Measurements from ENCODE around the gene ETFA. TPM values are rescaled to one million over a fixed set of nuclear protein-coding genes. Genes with fewer than 3 reads are reported as not detected.
"Not testable (repeated sequence)": the region's sequence is repeated elsewhere in the genome, so short reads cannot be mapped to it uniquely, and the experiment has no call there.

Gene ETFA
- total and polyA plus RNA-seq, 7 donors: 58.4 to 476 (median 102) TPM

DNA sequence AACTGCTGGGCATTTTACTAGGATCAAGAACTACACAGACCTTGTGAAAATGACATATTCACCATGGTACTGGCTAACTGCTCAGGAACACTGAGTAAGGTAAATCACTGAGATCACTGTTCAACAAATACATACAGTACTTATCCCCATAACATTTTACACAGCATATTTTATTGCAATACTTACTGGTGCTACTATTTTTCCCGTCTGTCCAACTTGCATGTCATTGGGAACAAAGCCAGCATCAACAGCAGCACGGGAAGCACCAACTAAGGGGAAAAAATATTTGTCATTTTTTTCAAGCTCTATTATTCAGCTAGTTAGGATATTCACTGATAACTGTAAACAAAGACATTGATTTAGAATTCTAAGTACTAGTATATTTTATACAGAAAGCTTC, 37.0 kb downstream of the ETFA start:
- Histone ChIP-seq H3K4me1 (no peaks in the 10 kb centered on the region), H3K4me3 (no peak overlapping the region), H3K27ac (no peak overlapping the region), H3K36me3 (peaks cover 13 to 83% (median 24%) of the 10 kb centered on the region in 4 donors), H3K27me3 (no peaks in the 10 kb centered on the region), H3K9me3 (no peaks in the 10 kb centered on the region)
- 56 to 58% methylated on average over 2 of the region's 2 CpGs for WGBS, 2 donors
- intact Hi-C loops (cut with DNase I): no loop called here
- TF ChIP-seq, protein P1, sequence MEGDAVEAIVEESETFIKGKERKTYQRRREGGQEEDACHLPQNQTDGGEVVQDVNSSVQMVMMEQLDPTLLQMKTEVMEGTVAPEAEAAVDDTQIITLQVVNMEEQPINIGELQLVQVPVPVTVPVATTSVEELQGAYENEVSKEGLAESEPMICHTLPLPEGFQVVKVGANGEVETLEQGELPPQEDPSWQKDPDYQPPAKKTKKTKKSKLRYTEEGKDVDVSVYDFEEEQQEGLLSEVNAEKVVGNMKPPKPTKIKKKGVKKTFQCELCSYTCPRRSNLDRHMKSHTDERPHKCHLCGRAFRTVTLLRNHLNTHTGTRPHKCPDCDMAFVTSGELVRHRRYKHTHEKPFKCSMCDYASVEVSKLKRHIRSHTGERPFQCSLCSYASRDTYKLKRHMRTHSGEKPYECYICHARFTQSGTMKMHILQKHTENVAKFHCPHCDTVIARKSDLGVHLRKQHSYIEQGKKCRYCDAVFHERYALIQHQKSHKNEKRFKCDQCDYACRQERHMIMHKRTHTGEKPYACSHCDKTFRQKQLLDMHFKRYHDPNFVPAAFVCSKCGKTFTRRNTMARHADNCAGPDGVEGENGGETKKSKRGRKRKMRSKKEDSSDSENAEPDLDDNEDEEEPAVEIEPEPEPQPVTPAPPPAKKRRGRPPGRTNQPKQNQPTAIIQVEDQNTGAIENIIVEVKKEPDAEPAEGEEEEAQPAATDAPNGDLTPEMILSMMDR (IDR thresholded peaks at IDR 0.05): no peak
- no peak for TF ChIP-seq POLR2AphosphoS5 (IDR thresholded peaks at IDR 0.05)
- no peak for TF ChIP-seq EP300 (IDR thresholded peaks at IDR 0.05)
- TF ChIP-seq POLR2A (IDR thresholded peaks at IDR 0.05): no peak
- DNase-seq: no peak

DNA sequence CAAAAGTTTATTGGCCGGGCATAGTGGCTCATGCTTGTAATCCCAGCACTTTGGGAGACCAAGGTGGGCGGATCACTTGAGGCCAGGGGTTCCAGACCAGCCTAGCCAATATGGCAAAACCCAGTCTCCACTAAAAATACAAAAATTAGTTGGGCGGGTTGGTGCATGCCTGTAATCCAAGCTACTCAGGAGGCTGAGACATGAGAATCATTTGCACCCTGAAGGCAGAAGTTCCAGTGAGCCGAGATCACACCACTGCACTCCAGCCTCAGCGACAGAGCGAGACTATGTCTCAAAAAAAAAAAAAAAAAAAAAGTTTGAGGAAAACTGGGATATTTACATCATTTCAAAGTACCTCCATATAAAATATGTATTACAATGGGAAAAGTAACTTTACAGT, 40.4 kb downstream of the ETFA start:
- no peak for DNase-seq
- Histone ChIP-seq H3K27me3 (no peaks in the 10 kb centered on the region), H3K4me1 (no peaks in the 10 kb centered on the region), H3K4me3 (no peak overlapping the region), H3K27ac (no peak overlapping the region), H3K9me3 (peaks cover 0 to 9% (median 0%) of the 10 kb centered on the region in 4 donors), H3K36me3 (peaks cover 13 to 78% (median 26%) of the 10 kb centered on the region in 4 donors)
- 96 to 98% methylated on average over 6 of the region's 6 CpGs for WGBS, 2 donors
- no peak for TF ChIP-seq POLR2AphosphoS5 (IDR thresholded peaks at IDR 0.05)
- TF ChIP-seq POLR2A (IDR thresholded peaks at IDR 0.05): no peak
- intact Hi-C loops (cut with DNase I): no loop called here

DNA sequence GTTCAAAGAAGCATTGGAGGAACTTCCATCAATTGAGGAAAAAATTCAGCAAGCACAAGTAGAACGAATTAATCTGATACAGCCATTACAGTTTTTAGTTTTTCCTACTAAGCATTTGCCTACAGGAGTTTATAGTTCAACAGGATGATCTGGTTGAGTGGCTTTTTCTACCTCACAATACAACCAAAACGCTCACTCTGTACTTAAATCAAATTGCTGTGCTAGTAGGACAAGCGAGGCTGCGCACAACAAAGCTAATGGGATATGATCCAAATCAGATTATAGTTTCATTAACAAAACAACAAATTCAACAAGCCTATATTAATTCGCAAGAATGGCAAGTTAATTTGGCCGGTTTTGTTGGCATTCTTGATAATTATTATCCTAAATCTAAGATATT, 44.2 kb downstream of the ETFA start:
- Histone ChIP-seq H3K36me3 (peaks cover 9 to 85% (median 34%) of the 10 kb centered on the region in 4 donors), H3K4me1 (no peaks in the 10 kb centered on the region), H3K9me3 (peaks cover 3 to 28% (median 6%) of the 10 kb centered on the region in 4 donors), H3K27ac (no peak overlapping the region), H3K4me3 (no peak overlapping the region), H3K27me3 (no peaks in the 10 kb centered on the region)
- intact Hi-C loops (cut with DNase I): no loop called here
- no peak for DNase-seq
- 98 to 99% methylated on average over 6 of the region's 6 CpGs for WGBS, 2 donors
- TF ChIP-seq POLR2A (IDR thresholded peaks at IDR 0.05) (no peak), EP300 (IDR thresholded peaks at IDR 0.05) (no peak), POLR2AphosphoS5 (IDR thresholded peaks at IDR 0.05) (no peak)
- TF ChIP-seq, protein P1 (IDR thresholded peaks at IDR 0.05): no peak

DNA sequence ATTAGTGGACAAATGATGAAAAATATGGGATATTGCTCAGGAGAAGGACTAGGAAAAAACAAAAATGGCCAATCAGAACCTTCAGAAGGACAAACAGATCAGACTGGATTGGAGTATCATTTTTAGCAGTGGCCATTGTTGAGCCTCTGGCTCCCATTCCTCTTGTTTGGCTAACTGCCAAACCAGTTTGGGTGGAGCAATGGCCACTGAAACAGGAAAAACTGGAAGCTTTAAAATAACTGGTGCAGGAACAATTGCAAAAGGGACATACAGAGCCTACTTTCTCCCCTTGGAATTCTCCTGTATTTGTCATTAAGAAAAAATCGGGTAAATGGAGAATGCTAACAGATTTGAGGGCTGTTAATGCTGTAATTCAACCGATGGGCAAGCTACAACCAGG, 45.5 kb downstream of the ETFA start:
- peaks cover 3 to 28% (median 6%) of the 10 kb centered on the region in 4 donors for H3K9me3 ChIP-seq
- H3K27ac ChIP-seq: not testable (repeated sequence)

DNA sequence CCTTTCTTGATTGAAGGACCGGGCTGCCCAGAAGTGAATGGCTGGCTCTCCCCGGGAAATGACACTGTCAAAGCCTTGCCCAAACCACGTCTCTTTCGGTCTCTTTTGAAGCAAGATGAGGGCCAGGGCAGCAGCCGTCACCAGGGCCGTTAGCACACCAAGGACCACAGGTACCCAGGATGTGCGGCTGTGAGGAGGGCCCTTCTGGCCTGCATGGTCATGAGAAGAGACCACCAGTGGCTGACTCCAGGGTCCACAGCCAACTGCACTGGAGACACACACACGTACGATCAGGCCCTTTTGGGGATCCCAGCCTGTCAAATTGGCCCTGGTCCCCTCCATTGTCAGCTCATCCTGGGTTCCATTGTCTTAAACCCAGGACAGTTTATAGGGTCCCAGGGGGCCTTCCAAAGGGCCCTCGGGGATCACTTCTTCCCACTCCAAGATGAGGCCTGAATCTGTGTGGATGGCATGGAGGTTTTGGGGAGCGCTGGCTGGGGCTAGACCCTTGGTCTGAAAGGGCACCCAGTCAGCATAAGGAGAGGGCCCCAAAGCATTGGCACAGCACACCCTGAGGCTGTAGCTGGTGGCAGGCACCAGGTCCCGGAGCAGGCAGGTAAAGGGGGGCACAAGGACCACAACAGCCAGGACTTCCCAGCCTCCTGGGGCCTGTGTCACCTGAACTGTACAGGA, 50.9 kb downstream of the ETFA start:
- Histone ChIP-seq H3K4me1 (no peaks in the 10 kb centered on the region), H3K27me3 (no peaks in the 10 kb centered on the region), H3K4me3 (no peak overlapping the region), H3K36me3 (peaks cover 13 to 75% (median 31%) of the 10 kb centered on the region in 4 donors), H3K9me3 (peaks cover 3 to 19% (median 6%) of the 10 kb centered on the region in 4 donors), H3K27ac (no peak overlapping the region)
- TF ChIP-seq POLR2AphosphoS5 (IDR thresholded peaks at IDR 0.05): no peak
- TF ChIP-seq, protein P1 (IDR thresholded peaks at IDR 0.05): no peak
- no peak for TF ChIP-seq POLR2A (IDR thresholded peaks at IDR 0.05)
- no peak for TF ChIP-seq EP300 (IDR thresholded peaks at IDR 0.05)
- no peak for DNase-seq
- WGBS, 2 donors: 97 to 98% methylated on average over 12 of the region's 12 CpGs
- intact Hi-C loops (cut with DNase I): no loop called here

More for the DNA sequence above, 45.5 kb downstream of the ETFA start:
- intact Hi-C loops (cut with DNase I); H3K4me1 ChIP-seq; H3K27me3 ChIP-seq; DNase-seq; H3K4me3 ChIP-seq: not testable (repeated sequence)
- 93 to 95% methylated on average over 2 of the region's 2 CpGs for WGBS, 2 donors
- H3K36me3 ChIP-seq: peaks cover 14 to 85% (median 33%) of the 10 kb centered on the region in 4 donors

Data from sigmoid colon (tissue), 7 donors.